Karpas-422 (cell line): ENCODE data around the gene DAP. TPM values are rescaled to one million over a fixed set of nuclear protein-coding genes. Genes with fewer than 3 reads are reported as not detected.
"Not testable (repeated sequence)": the region's sequence is repeated elsewhere in the genome, so short reads cannot be mapped to it uniquely, and the experiment has no call there.

ENCODE experiments used
- DNase-seq: peaks from one replicate; pipeline ENCODE4 v3.0.0-alpha.2; 2015
- H2AFZ ChIP-seq: fragments of 200-600 bp; sonication (generic); 2 replicates; pipeline ENCODE4 v1.6.1; 2014; ENCODE audit warnings: antibody characterized with exemption, low read length, mixed read lengths
- H3K27ac ChIP-seq: fragments of 200-600 bp; sonication (generic); 2 replicates; pipeline ENCODE4 v1.5.1; 2014; ENCODE audit warnings: mild to moderate bottlenecking, low read length, moderate library complexity
- H3K27me3 ChIP-seq: fragments of 200-600 bp; sonication (generic); 2 replicates; pipeline ENCODE4 v1.6.1; 2014; ENCODE audit warnings: low read length, mixed read lengths
- H3K36me3 ChIP-seq: fragments of 200-600 bp; sonication (generic); 2 replicates; pipeline ENCODE4 v1.6.1; 2014; ENCODE audit warnings: low read length, mixed read lengths; ENCODE audit not compliant: insufficient read depth
- H3K4me1 ChIP-seq: fragments of 200-600 bp; sonication (generic); 2 replicates; pipeline ENCODE4 v1.6.1; 2014; ENCODE audit warnings: mild to moderate bottlenecking, low read length, mixed read lengths
- H3K4me2 ChIP-seq: fragments of 200-600 bp; sonication (generic); 2 replicates; pipeline ENCODE4 v1.6.1; 2014; ENCODE audit warnings: low read length, low read depth, mild to moderate bottlenecking; ENCODE audit not compliant: poor library complexity, severe bottlenecking
- H3K4me3 ChIP-seq: fragments of 200-600 bp; sonication (generic); 2 replicates; pipeline ENCODE4 v1.5.1; 2014; ENCODE audit warnings: mild to moderate bottlenecking, antibody characterized with exemption, low read length, mixed read lengths
- H3K79me2 ChIP-seq: fragments of 200-600 bp; sonication (generic); 2 replicates; pipeline ENCODE4 v1.6.1; 2014; ENCODE audit warnings: mild to moderate bottlenecking, low read length, mixed read lengths
- H3K9ac ChIP-seq: fragments of 200-600 bp; sonication (generic); 2 replicates; pipeline ENCODE4 v1.6.0; 2014; ENCODE audit warnings: low read length
- H3K9me2 ChIP-seq: fragments of 200-600 bp; sonication (generic), shearing (Covaris generic); replicated peaks from 2 replicates; pipeline ENCODE4 v1.6.0; 2014; ENCODE audit warnings: mild to moderate bottlenecking, low read length, moderate library complexity; ENCODE audit not compliant: insufficient read depth
- H3K9me3 ChIP-seq: fragments of 300-700, 200-600 bp; sonication (generic); 2 replicates; pipeline ENCODE4 v1.6.1; 2014; ENCODE audit warnings: low read length, mixed read lengths
- H4K20me1 ChIP-seq: fragments of 200-600 bp; sonication (generic); 2 replicates; pipeline ENCODE4 v1.6.1; 2014; ENCODE audit warnings: mild to moderate bottlenecking, antibody characterized with exemption, low read length, low read depth; ENCODE audit not compliant: insufficient read depth
- total RNA-seq: library from RNA; depleted of rRNA; stranded (reverse); fragments of >200 nt; shearing (Covaris generic); gene quantifications from 2 replicates; pipeline ENCODE4 v1.2.3, GENCODE V29; 2014; ENCODE audit warnings: low replicate concordance

The DAP gene
- total RNA-seq, 1 experiment from 2014 or later = 42.6 TPM

- no peaks in the 10 kb centered on the region for H3K4me1 ChIP-seq
- H3K4me2 ChIP-seq = no peak overlapping the region
- no peak overlapping the region for H2AFZ ChIP-seq
- no peaks in the 10 kb centered on the region for H3K36me3 ChIP-seq
- no peaks in the 10 kb centered on the region for H4K20me1 ChIP-seq
- no peaks in the 10 kb centered on the region for H3K79me2 ChIP-seq
- no peak overlapping the region for H3K27ac ChIP-seq
- H3K9me3 ChIP-seq = no peaks in the 10 kb centered on the region
- DNase-seq = no peak
- H3K27me3 ChIP-seq = no peaks in the 10 kb centered on the region
- no peak overlapping the region for H3K4me3 ChIP-seq
- no peak overlapping the region for H3K9ac ChIP-seq
- H3K9me2 ChIP-seq = no peaks in the 10 kb centered on the region
Measured at GRCh38 chr5:10648806-10649665, 112.0 kb downstream of the DAP start.

DNA sequence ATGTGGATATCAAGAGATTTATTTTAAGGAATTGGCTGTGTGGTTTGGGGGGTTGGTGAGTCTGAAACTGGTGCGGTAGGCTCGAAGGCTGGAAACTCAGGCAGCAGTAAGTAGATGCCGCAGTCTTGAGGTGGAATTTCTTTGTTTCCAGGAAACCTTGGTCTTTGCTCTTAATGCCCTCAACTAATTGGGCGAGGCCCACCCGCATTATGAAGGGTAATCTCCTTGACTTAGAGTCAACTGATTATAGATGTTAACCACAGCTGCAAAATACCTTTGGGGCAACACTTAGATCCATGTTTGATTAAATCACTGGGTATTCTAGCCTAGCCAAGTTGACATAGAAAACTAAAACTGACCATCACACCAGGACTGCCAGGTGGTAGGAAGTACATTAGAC lies 113.4 kb downstream of the DAP start:
- Histone ChIP-seq H3K4me1 (no peaks in the 10 kb centered on the region), H3K9ac (no peak overlapping the region), H3K36me3 (no peaks in the 10 kb centered on the region), H3K9me2 (no peaks in the 10 kb centered on the region), H3K9me3 (no peaks in the 10 kb centered on the region), H3K4me3 (no peak overlapping the region), H4K20me1 (no peaks in the 10 kb centered on the region), H3K4me2 (no peak overlapping the region), H3K79me2 (no peaks in the 10 kb centered on the region), H2AFZ (no peak overlapping the region), H3K27ac (no peak overlapping the region), H3K27me3 (no peaks in the 10 kb centered on the region)
- DNase-seq = no peak

GRCh38 chr5:10645671-10646070 lies 115.4 kb downstream of the DAP start:
- H3K36me3 ChIP-seq = no peaks in the 10 kb centered on the region
- H3K27ac ChIP-seq = no peak overlapping the region
- no peaks in the 10 kb centered on the region for H3K9me3 ChIP-seq
- DNase-seq = no peak
- H2AFZ ChIP-seq = no peak overlapping the region
- H4K20me1 ChIP-seq = no peaks in the 10 kb centered on the region
- no peak overlapping the region for H3K9ac ChIP-seq
- H3K4me1 ChIP-seq = no peaks in the 10 kb centered on the region
- no peaks in the 10 kb centered on the region for H3K9me2 ChIP-seq
- no peak overlapping the region for H3K4me2 ChIP-seq
- H3K27me3 ChIP-seq = no peaks in the 10 kb centered on the region
- H3K79me2 ChIP-seq = no peaks in the 10 kb centered on the region
- H3K4me3 ChIP-seq = no peak overlapping the region

DNA sequence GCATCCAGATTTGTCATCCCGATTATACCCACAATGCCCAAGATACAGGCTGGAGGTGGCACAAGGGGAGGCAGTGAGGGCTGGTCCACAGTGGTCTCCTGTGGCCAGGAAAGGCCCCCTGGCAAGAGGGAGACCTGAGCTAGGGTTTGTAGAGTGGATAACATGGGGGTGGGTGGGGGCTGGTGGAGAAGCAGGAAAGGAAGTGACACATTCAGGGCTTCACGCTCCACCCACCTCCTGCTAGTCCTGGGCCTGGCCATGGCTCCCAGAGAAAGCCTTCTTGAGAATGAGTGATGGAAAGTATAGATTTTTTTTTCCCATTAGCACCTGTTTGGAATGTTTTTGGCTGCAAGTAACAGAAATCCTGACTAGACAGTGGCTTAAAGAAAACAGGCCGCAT lies 115.9 kb downstream of the DAP start:
- no peaks in the 10 kb centered on the region for H3K9me2 ChIP-seq
- H3K27ac ChIP-seq = no peak overlapping the region
- no peak for DNase-seq
- no peak overlapping the region for H2AFZ ChIP-seq
- H3K4me3 ChIP-seq = no peak overlapping the region
- no peaks in the 10 kb centered on the region for H3K4me1 ChIP-seq
- no peaks in the 10 kb centered on the region for H4K20me1 ChIP-seq
- no peaks in the 10 kb centered on the region for H3K36me3 ChIP-seq
- no peaks in the 10 kb centered on the region for H3K27me3 ChIP-seq
- no peak overlapping the region for H3K4me2 ChIP-seq
- no peaks in the 10 kb centered on the region for H3K9me3 ChIP-seq
- H3K9ac ChIP-seq = no peak overlapping the region
- no peaks in the 10 kb centered on the region for H3K79me2 ChIP-seq

DNA sequence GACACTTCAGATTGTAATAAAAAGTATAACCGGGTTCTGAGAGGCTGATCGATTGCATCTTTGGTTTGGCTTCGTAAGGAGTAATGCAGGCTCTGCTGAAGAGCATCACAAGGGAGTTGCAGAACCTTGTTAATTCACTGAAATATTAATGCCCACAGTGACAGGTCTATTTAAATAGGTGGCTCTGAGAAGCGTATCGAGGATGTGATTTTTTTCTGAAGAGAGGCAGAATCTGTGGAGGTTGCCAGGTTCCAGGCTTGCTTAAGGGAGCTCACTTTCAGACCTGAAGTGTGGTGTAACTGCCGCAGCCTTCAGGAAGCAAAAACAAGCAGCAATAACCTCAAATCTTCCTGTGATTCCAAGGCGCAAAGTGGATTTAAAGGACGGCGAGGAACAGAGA lies 116.8 kb downstream of the DAP start:
- H3K9me3 ChIP-seq = no peaks in the 10 kb centered on the region
- H3K4me1 ChIP-seq = no peaks in the 10 kb centered on the region
- no peak overlapping the region for H3K4me3 ChIP-seq
- H2AFZ ChIP-seq = no peak overlapping the region
- no peaks in the 10 kb centered on the region for H3K9me2 ChIP-seq
- no peaks in the 10 kb centered on the region for H3K27me3 ChIP-seq
- DNase-seq = no peak
- H3K36me3 ChIP-seq = no peaks in the 10 kb centered on the region
- no peak overlapping the region for H3K4me2 ChIP-seq
- no peak overlapping the region for H3K27ac ChIP-seq
- H3K79me2 ChIP-seq = no peaks in the 10 kb centered on the region
- H3K9ac ChIP-seq = no peak overlapping the region
- H4K20me1 ChIP-seq = no peaks in the 10 kb centered on the region

DNA sequence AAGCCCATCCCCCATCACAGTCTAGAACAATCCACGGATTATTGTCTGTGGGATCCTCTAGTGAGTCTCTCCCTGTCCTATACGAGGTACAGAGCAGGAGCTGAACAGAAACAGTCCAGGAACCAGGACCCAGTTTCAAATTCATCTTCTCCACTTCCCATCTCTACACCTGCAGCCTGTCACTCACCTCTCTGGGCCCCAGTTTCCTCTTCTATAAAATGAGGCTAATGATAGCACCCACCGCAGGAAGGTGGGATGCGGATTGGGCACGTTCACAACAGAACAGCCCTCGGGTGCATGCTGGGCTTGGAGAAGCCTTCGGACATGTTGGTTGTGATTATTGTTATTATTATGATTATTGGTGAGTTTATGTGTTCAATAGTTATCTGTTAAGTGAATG lies 118.7 kb downstream of the DAP start:
- no peak for DNase-seq

GRCh38 chr5:10639846-10640368 lies 121.1 kb downstream of the DAP start:
- no peak for DNase-seq
- no peaks in the 10 kb centered on the region for H3K9me2 ChIP-seq

More for the DNA sequence above, 118.7 kb downstream of the DAP start:
- Histone ChIP-seq H3K36me3 (no peaks in the 10 kb centered on the region), H2AFZ (no peak overlapping the region), H3K4me1 (no peaks in the 10 kb centered on the region), H3K27me3 (no peaks in the 10 kb centered on the region), H3K4me3 (no peak overlapping the region), H3K9me3 (no peaks in the 10 kb centered on the region), H3K9me2 (no peaks in the 10 kb centered on the region), H3K27ac (no peak overlapping the region), H3K79me2 (no peaks in the 10 kb centered on the region), H3K4me2 (no peak overlapping the region), H4K20me1 (no peaks in the 10 kb centered on the region), H3K9ac (no peak overlapping the region)

DNA sequence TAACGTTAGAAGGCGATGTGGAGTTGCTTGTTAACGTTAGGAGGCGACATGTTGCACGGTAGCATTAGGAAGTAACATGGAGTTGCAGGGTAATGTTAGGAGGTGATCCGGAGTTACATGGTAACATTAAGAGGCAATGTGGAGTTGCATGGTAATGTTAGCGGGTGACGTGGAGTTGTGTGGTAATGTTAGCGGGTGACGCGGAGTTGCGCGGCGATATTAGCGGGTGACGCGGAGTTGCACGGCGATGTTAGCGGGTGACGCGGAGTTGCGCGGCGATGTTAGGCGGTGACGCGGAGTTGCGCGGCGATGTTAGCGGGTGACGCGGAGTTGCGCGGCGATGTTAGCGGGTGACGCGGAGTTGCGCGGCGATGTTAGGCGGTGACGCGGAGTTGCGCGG lies 122.3 kb downstream of the DAP start:
- not testable (repeated sequence) for H3K79me2 ChIP-seq, H2AFZ ChIP-seq

More at GRCh38 chr5:10639846-10640368, 121.1 kb downstream of the DAP start:
- Histone ChIP-seq H3K79me2 (no peaks in the 10 kb centered on the region), H3K27ac (no peak overlapping the region), H3K27me3 (no peaks in the 10 kb centered on the region), H3K9me3 (no peaks in the 10 kb centered on the region), H3K4me2 (no peak overlapping the region), H3K4me1 (peaks cover 4% of the 10 kb centered on the region), H3K36me3 (no peaks in the 10 kb centered on the region), H4K20me1 (no peaks in the 10 kb centered on the region), H2AFZ (no peak overlapping the region), H3K4me3 (no peak overlapping the region), H3K9ac (no peak overlapping the region)

More for the DNA sequence above, 122.3 kb downstream of the DAP start:
- not testable (repeated sequence) for H3K9me3 ChIP-seq, DNase-seq, H3K27ac ChIP-seq, H4K20me1 ChIP-seq, H3K4me2 ChIP-seq, H3K4me3 ChIP-seq, H3K9me2 ChIP-seq, H3K27me3 ChIP-seq, H3K36me3 ChIP-seq, H3K4me1 ChIP-seq, H3K9ac ChIP-seq
